GM12872 (cell line): ENCODE measurements around the gene RYR3.

Experiments used
- CTCF ChIP-seq: IDR thresholded peaks from 3 replicates; pipeline ENCODE4 v1.5.1; 2011; ENCODE audit warnings: low read depth, mild to moderate bottlenecking, low read length, moderate library complexity; ENCODE audit not compliant: insufficient read depth

Gene RYR3

GRCh38 chr15:33858836-33859235 lies 548.1 kb downstream of the RYR3 start:
- no peak for TF ChIP-seq CTCF

GRCh38 chr15:33859992-33860545 lies 549.3 kb downstream of the RYR3 start:
- no peak for TF ChIP-seq CTCF

GRCh38 chr15:33860754-33861153 lies 550.0 kb downstream of the RYR3 start:
- TF ChIP-seq CTCF, result no peak

- TF ChIP-seq CTCF, result no peak
Measured at GRCh38 chr15:33864360-33865075, 553.8 kb downstream of the RYR3 start.

- TF ChIP-seq CTCF, result no peak
Measured at GRCh38 chr15:33865416-33865815, 554.6 kb downstream of the RYR3 start.

- TF ChIP-seq CTCF, result no peak
Measured at GRCh38 chr15:33866101-33866737, 555.5 kb downstream of the RYR3 start.

GRCh38 chr15:33871980-33872379 lies 561.2 kb downstream of the RYR3 start:
- TF ChIP-seq CTCF, result no peak
